ENCODE results near the gene RNF25.

RNF25 gene

DNA sequence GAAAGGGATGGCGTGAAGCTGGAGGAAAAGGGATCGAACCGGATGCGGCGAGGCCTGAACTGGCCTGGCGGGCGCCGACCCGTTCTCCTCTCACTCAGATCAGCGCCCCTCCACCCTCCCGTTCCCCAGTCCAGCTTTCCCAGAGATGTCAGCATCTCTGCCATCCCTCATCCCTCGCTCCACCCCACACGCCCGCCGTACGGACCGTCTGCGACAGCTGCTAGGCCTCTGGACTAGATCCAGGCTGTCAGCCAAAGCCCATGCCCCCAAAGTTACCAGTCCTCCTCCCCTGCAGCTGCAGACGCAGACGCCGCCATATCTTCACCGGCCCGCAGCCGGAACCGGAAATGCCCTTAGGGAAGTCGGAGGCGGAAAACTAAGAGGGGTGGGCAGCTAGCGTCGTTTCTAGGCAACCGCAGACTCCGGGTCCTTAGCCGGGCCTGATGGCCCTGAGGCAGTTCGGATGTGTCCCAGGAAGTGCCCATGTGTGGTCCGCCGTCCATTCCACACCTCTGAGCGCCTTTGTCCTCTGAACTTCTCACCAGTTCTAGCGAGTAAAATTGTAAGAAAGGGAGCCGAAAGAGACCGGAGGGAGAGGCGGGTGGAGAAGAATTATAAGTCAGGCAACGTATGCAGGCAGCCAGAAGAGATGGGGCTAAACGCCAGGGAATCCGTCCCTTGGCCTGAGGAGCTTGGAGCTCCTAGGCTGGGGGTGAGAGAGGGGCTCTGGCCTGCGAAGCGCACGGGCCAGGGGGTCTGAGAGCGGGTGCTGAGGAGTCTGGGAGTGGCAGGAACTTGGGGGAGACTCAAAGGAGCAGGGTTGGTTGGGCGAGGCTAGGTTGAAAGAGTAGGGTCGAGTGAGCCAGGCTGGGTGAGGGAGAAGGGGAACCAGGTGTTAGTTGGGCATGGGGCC is at the start of gene RNF25, which contains the start of gene STK36:
RNF25 (minus strand) TSS at position 349 of the 913 bp plus-strand sequence; CDS start at position 317, 32 bp downstream.
STK36 (plus strand) TSS at position 433 of the 913 bp plus-strand sequence. CDS start 744 bp downstream, outside the sequence.
- peak within 1 kb of the TSS; percentile 96 for H3K4me3 ChIP-seq (ENCODE audit: low read depth, low read length)
- DNase-seq (ENCODE audit: low read depth, low spot score): peak; percentile 93
- in situ Hi-C loops (cut with HindIII; ENCODE audit: low sequenced_read_pairs): no loop called here
- TF ChIP-seq, protein P1, sequence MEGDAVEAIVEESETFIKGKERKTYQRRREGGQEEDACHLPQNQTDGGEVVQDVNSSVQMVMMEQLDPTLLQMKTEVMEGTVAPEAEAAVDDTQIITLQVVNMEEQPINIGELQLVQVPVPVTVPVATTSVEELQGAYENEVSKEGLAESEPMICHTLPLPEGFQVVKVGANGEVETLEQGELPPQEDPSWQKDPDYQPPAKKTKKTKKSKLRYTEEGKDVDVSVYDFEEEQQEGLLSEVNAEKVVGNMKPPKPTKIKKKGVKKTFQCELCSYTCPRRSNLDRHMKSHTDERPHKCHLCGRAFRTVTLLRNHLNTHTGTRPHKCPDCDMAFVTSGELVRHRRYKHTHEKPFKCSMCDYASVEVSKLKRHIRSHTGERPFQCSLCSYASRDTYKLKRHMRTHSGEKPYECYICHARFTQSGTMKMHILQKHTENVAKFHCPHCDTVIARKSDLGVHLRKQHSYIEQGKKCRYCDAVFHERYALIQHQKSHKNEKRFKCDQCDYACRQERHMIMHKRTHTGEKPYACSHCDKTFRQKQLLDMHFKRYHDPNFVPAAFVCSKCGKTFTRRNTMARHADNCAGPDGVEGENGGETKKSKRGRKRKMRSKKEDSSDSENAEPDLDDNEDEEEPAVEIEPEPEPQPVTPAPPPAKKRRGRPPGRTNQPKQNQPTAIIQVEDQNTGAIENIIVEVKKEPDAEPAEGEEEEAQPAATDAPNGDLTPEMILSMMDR (IDR thresholded peaks at IDR 0.05; ENCODE audit: low read depth, low read length): no peak

GRCh38 chr2:218721488-218721887 is 49.7 kb upstream of the RNF25 start:
- in situ Hi-C loops (cut with HindIII; ENCODE audit: low sequenced_read_pairs): no loop called here
- H3K4me3 ChIP-seq (ENCODE audit: low read depth, low read length): no peak overlapping the region
- DNase-seq (ENCODE audit: low read depth, low spot score): no peak
- TF ChIP-seq, protein P1 (IDR thresholded peaks at IDR 0.05; ENCODE audit: low read depth, low read length): no peak

- DNase-seq (ENCODE audit: low read depth, low spot score): no peak
- no peak overlapping the region for H3K4me3 ChIP-seq (ENCODE audit: low read depth, low read length)
- TF ChIP-seq, protein P1 (IDR thresholded peaks at IDR 0.05; ENCODE audit: low read depth, low read length): no peak
- in situ Hi-C loops (cut with HindIII; ENCODE audit: low sequenced_read_pairs): no loop called here
Observed at GRCh38 chr2:218720048-218721041, 48.5 kb upstream of the RNF25 start.

DNA sequence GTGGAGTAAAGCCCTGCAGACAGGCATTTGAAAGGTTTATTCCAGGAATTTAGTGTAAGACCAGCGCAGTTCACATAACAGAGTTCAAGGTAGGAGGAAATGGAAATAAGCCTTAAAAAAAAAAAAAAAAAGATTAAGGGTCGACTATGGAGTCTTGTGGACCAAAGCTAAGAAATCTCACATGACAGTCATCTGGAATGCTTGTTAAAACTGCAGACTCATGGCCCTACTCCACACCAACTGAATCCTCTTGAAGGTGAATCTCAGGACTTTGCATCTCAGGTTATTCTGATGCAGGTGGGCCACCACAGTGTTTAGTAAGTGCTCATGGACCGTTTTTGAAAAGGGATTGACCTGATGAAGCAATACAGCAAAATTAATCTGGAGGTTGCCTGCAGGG is 47.7 kb upstream of the RNF25 start:
- TF ChIP-seq, protein P1 (IDR thresholded peaks at IDR 0.05; ENCODE audit: low read depth, low read length): no peak
- no peak for DNase-seq (ENCODE audit: low read depth, low spot score)
- H3K4me3 ChIP-seq (ENCODE audit: low read depth, low read length): no peak overlapping the region
- in situ Hi-C loops (cut with HindIII; ENCODE audit: low sequenced_read_pairs): no loop called here

DNA sequence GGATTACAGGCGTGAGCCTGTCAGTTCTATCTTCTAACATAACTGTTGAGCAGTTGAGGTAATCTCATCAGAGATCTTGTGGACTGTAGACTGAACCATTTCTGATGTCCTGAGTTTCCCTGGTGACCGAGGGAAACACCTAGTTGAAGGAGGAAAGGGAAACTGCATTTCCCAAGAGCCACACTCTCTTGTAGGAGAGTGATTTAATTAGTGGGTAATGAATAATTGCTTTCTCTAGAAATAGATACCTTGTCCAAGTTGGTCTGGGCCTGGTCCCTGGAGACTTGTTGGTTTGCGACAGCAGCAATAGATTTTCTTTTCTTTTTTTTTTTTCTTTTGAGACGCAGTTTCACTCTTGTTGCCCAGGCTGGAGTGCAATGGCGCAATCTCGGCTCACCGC is 46.3 kb upstream of the RNF25 start:
- no peak overlapping the region for H3K4me3 ChIP-seq (ENCODE audit: low read depth, low read length)
- TF ChIP-seq, protein P1 (IDR thresholded peaks at IDR 0.05; ENCODE audit: low read depth, low read length): no peak
- DNase-seq (ENCODE audit: low read depth, low spot score): no peak
- in situ Hi-C loops (cut with HindIII; ENCODE audit: low sequenced_read_pairs): no loop called here

DNA sequence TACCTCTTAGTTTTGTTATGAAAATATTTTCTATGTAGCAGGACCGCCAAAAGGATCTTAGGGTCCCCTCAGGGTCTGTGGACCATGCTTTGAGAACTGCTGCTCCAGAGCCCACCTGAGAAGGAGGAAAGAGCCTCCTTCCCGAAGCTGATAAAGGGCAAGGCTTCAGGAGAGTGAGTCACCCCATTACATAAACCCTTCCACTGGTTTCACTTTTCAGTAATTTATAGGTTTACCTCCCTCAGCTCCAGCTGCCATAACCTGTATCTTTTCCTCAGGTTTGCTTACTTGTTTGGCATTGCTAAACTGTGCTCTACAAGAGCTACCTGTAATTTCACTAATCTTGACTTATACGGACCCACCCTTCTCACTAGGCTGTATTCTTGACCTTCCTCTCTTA is 45.5 kb upstream of the RNF25 start:
- in situ Hi-C loops (cut with HindIII; ENCODE audit: low sequenced_read_pairs): no loop called here
- TF ChIP-seq, protein P1 (IDR thresholded peaks at IDR 0.05; ENCODE audit: low read depth, low read length): no peak
- no peak overlapping the region for H3K4me3 ChIP-seq (ENCODE audit: low read depth, low read length)
- DNase-seq (ENCODE audit: low read depth, low spot score): peak; percentile 24
